PFSK-1 (cell line): ENCODE results near the gene PSMB7.

Experiments
- FOXP2 ChIP-seq: optimal IDR thresholded peaks from 2 replicates; pipeline ENCODE3; 2011; ENCODE audit warnings: borderline replicate concordance, control low read depth, inconsistent platforms; ENCODE audit not compliant: insufficient read depth; ENCODE audit errors: extremely low read length, extremely low read depth
- POLR2AphosphoS5 ChIP-seq: IDR thresholded peaks from 2 replicates; pipeline ENCODE4 v1.6.1; 2012; ENCODE audit warnings: low read depth, mild to moderate bottlenecking, control low read depth, low read length, moderate library complexity
- REST ChIP-seq, 2 experiments: IDR thresholded peaks; 2 replicates each; pipeline versions ENCODE4 v1.6.1 to v1.8.0; 2011 to 2012; ENCODE audit warnings: low read depth in 2 of 2, low read length in 2 of 2, control low read depth in 1 of 2, inconsistent platforms in 1 of 2, mild to moderate bottlenecking in 1 of 2, moderate library complexity in 1 of 2; ENCODE audit not compliant: insufficient read depth in 1 of 2
- SIN3A ChIP-seq: IDR thresholded peaks from 2 replicates; pipeline ENCODE4 v1.6.1; 2012; ENCODE audit warnings: mild to moderate bottlenecking, low read length, moderate library complexity, borderline replicate concordance; ENCODE audit not compliant: insufficient read depth
- TAF1 ChIP-seq: IDR thresholded peaks from 2 replicates; pipeline ENCODE4 v1.6.1; 2012; ENCODE audit warnings: low read length, control low read depth, borderline replicate concordance; ENCODE audit not compliant: insufficient read depth

GRCh38 chr9:124313940-124314339 lies 101.3 kb downstream of the PSMB7 start:
- no peak for TF ChIP-seq POLR2AphosphoS5
- TF ChIP-seq TAF1, result no peak
- TF ChIP-seq FOXP2, result no peak
- no peak for TF ChIP-seq SIN3A
- TF ChIP-seq REST (IDR thresholded peaks at IDR 0.05; ENCODE audit: insufficient read depth in 1 of 2, low read depth in 2 of 2, low read length in 2 of 2), result no peak
